Liver (tissue), 9 donors: ENCODE measurements around the gene ENAH. TPM values are rescaled to one million over a fixed set of nuclear protein-coding genes. Genes with fewer than 3 reads are reported as not detected.

ENCODE experiments used
- DNase-seq: peaks from one replicate; pipeline ENCODE4 v3.0.0-alpha.2; 2017; ENCODE audit warnings: low spot score
- H3K27ac ChIP-seq, 2 donors: one replicate each; pipeline ENCODE4 v1.7.0; 2013; ENCODE audit warnings: inconsistent platforms in 2 of 2, low read length in 2 of 2, control low read depth in 1 of 2, low read depth in 1 of 2, mild to moderate bottlenecking in 1 of 2
- H3K27me3 ChIP-seq, 4 donors: one replicate each; pipeline versions ENCODE4 v1.6.1 to v1.7.0; 2013; ENCODE audit warnings: low read length in 3 of 4, inconsistent platforms in 1 of 4, mild to moderate bottlenecking in 1 of 4, moderate library complexity in 1 of 4; ENCODE audit not compliant: control insufficient read depth in 4 of 4, insufficient read depth in 4 of 4
- H3K36me3 ChIP-seq, 4 donors: one replicate each; pipeline versions ENCODE4 v1.6.1 to v1.7.0; 2013; ENCODE audit warnings: low read length in 3 of 4, mild to moderate bottlenecking in 3 of 4, low read depth in 1 of 4, moderate library complexity in 1 of 4; ENCODE audit not compliant: control insufficient read depth in 4 of 4, insufficient read depth in 3 of 4
- H3K4me1 ChIP-seq, 4 donors: one replicate each; pipeline versions ENCODE4 v1.6.1 to v1.7.0; 2013; ENCODE audit warnings: low read length in 3 of 4, mild to moderate bottlenecking in 3 of 4, moderate library complexity in 1 of 4; ENCODE audit not compliant: control insufficient read depth in 4 of 4, insufficient read depth in 4 of 4
- H3K4me3 ChIP-seq, 3 donors: one replicate each; pipeline versions ENCODE4 v1.6.1 to v1.7.0; 2013; ENCODE audit warnings: low read length in 3 of 3, control low read depth in 1 of 3, low read depth in 1 of 3, mild to moderate bottlenecking in 1 of 3
- H3K9ac ChIP-seq, 2 donors: one replicate each; pipeline ENCODE4 v1.7.0; 2013; ENCODE audit warnings: low read length in 2 of 2, mild to moderate bottlenecking in 2 of 2, moderate library complexity in 2 of 2, control low read depth in 1 of 2, low read depth in 1 of 2
- H3K9me3 ChIP-seq, 4 donors: one replicate each; pipeline versions ENCODE4 v1.6.1 to v1.7.0; 2013; ENCODE audit warnings: low read length in 3 of 4; ENCODE audit not compliant: control insufficient read depth in 4 of 4
- EGR1 ChIP-seq, 2 donors: IDR thresholded peaks; 2 replicates each; pipeline ENCODE4 v1.6.1; 2016 to 2018; ENCODE audit warnings: antibody characterized with exemption in 2 of 2, low read depth in 2 of 2
- FOXA1 ChIP-seq: IDR thresholded peaks from 2 replicates; pipeline ENCODE4 v1.6.1; 2016; ENCODE audit warnings: antibody characterized with exemption
- FOXA2 ChIP-seq: IDR thresholded peaks from 2 replicates; pipeline ENCODE4 v1.6.1; 2016; ENCODE audit warnings: antibody characterized with exemption
- GABPA ChIP-seq, 2 donors: IDR thresholded peaks in 1 of 2; conservative IDR thresholded peaks in 1 of 2; 2 replicates each; pipeline ENCODE4 v1.6.1; 2016; ENCODE audit warnings: antibody characterized with exemption in 2 of 2, mild to moderate bottlenecking in 1 of 2, moderate library complexity in 1 of 2
- HNF4A ChIP-seq, 2 donors: conservative IDR thresholded peaks; 2 replicates each; pipeline ENCODE4 v1.6.1; 2016; ENCODE audit warnings: antibody characterized with exemption in 2 of 2, mild to moderate bottlenecking in 2 of 2
- HNF4G ChIP-seq: IDR thresholded peaks from 2 replicates; pipeline ENCODE4 v1.6.1; 2016; ENCODE audit warnings: antibody characterized with exemption
- JUND ChIP-seq, 2 donors: IDR thresholded peaks; 2 replicates each; pipeline ENCODE4 v1.6.1; 2016; ENCODE audit warnings: antibody characterized with exemption in 2 of 2
- NR2F2 ChIP-seq: IDR thresholded peaks from 2 replicates; pipeline ENCODE4 v1.6.1; 2016; ENCODE audit warnings: antibody characterized with exemption
- RAD21 ChIP-seq, 2 donors: IDR thresholded peaks; 2 replicates each; pipeline ENCODE4 v1.6.1; 2016; ENCODE audit warnings: antibody characterized with exemption in 2 of 2, mild to moderate bottlenecking in 2 of 2
- RXRA ChIP-seq, 2 donors: IDR thresholded peaks; 2 replicates each; pipeline ENCODE4 v1.6.1; 2017 to 2018; ENCODE audit warnings: antibody characterized with exemption in 2 of 2, mild to moderate bottlenecking in 1 of 2
- SP1 ChIP-seq: IDR thresholded peaks from 2 replicates; pipeline ENCODE4 v1.6.1; 2018; ENCODE audit warnings: antibody characterized with exemption, mild to moderate bottlenecking
- YY1 ChIP-seq: IDR thresholded peaks from 2 replicates; pipeline ENCODE4 v1.6.1; 2016; ENCODE audit warnings: antibody characterized with exemption, mild to moderate bottlenecking
- WGBS: extraction: QIAGEN DNeasy Blood & Tissue Kit; methylation state at CpG from one replicate; pipeline ENCODE4 v1.1.7; 2013; 5-methylcytosine and 5-hydroxymethylcytosine counted together
- polyA plus RNA-seq, 2 donors: library from polyadenylated mRNA; stranded (reverse) in 1 of 2; unstranded in 1 of 2; fragments of 200-250 nt in 1 of 2; fragments of >200 nt in 1 of 2; fragmentation: Nextera tagmentation in 1 of 2; extraction: Ambion mirVana in 1 of 2; gene quantifications; one replicate each; pipeline versions ENCODE4 v1.2.1 to v1.2.3, GENCODE V29; 2013 to 2015
- total RNA-seq, 2 donors: library from RNA; depleted of rRNA; stranded (reverse); fragments of >200 nt; gene quantifications; one replicate each; pipeline ENCODE4 v1.2.3, GENCODE V29; 2014
- TF ChIP-seq, protein P1 (sequence below): fragments of 150-350 bp; IDR thresholded peaks from 2 replicates; pipeline ENCODE4 v1.5.1; 2017; ENCODE audit warnings: improper control_type of control experiment, low read depth, low read length; ENCODE audit not compliant: missing input control
- TF ChIP-seq, protein P2 (sequence below): IDR thresholded peaks from 2 replicates; pipeline ENCODE4 v1.6.1; 2016; ENCODE audit warnings: antibody characterized with exemption, mild to moderate bottlenecking
- TF ChIP-seq, protein P3 (sequence below): IDR thresholded peaks from 2 replicates; pipeline ENCODE4 v1.6.1; 2016; ENCODE audit warnings: antibody characterized with exemption
- TF ChIP-seq, protein P4 (sequence below): IDR thresholded peaks from 2 replicates; pipeline ENCODE4 v1.6.1; 2016; ENCODE audit warnings: antibody characterized with exemption
- donor health status: healthy.
- donor health status: healthy.
- donor health status: healthy.
- donor health status: healthy.
- donor health status: healthy.

Gene ENAH
- total and polyA plus RNA-seq, 4 donors: 2.8 to 8.4 (median 4.5) TPM

DNA sequence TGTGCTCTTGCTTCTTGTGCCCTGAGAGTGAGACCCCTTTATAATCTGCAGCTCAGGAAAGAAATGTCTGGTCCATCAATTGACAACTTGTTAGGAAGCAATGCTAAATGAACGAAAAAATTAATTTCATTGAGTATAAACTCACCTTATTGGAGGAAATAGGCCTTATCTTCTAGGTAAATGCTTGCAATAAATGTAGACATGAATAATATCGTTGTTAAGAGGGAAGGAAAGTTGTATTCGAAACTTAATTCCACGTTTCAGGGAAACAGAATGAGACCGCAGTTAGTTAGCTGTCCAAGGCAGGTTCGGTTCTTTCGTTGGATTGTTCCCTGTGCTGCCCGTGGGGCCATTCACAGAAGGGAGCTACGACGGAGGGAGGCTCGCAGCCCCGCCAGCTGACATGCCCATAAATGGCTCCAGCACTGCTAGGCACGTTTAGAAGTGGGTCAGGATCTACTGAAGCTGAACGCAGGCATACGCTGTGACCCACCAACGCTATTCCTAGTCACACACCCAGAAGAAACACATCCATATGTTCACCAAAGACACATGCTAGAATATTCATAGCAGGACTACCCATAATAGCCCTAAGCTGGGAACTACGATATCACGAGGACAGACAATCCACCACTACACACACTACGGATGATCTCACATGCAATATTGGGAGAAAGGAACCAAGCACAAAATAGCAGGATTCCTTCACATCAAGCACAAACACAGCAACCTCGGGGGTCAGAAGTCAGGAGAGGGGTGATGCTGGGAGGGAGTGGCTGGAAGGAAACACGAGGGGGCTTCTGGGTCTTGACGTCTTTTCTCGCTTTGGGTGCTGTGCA, 168.9 kb downstream of the ENAH start:
- Histone ChIP-seq H3K27ac (no peak overlapping the region), H3K36me3 (no peaks in the 10 kb centered on the region), H3K4me3 (no peak overlapping the region), H3K9me3 (no peaks in the 10 kb centered on the region), H3K27me3 (no peaks in the 10 kb centered on the region), H3K9ac (no peak overlapping the region), H3K4me1 (no peaks in the 10 kb centered on the region)
- WGBS: 83% methylated on average over 23 of the region's 23 CpGs
- no peak for DNase-seq
- TF ChIP-seq GABPA (IDR thresholded peaks at IDR 0.05 in 1 of 2, conservative IDR thresholded peaks at IDR 0.05 in 1 of 2) (no peak), SP1 (no peak), FOXA1 (no peak), FOXA2 (no peak), RAD21 (IDR thresholded peaks at IDR 0.05) (no peak), HNF4G (no peak), NR2F2 (no peak), EGR1 (IDR thresholded peaks at IDR 0.05; ENCODE audit: low read depth in 2 of 2) (no peak), YY1 (no peak), JUND (IDR thresholded peaks at IDR 0.05) (no peak), RXRA (IDR thresholded peaks at IDR 0.05) (no peak)
- TF ChIP-seq, protein P1, sequence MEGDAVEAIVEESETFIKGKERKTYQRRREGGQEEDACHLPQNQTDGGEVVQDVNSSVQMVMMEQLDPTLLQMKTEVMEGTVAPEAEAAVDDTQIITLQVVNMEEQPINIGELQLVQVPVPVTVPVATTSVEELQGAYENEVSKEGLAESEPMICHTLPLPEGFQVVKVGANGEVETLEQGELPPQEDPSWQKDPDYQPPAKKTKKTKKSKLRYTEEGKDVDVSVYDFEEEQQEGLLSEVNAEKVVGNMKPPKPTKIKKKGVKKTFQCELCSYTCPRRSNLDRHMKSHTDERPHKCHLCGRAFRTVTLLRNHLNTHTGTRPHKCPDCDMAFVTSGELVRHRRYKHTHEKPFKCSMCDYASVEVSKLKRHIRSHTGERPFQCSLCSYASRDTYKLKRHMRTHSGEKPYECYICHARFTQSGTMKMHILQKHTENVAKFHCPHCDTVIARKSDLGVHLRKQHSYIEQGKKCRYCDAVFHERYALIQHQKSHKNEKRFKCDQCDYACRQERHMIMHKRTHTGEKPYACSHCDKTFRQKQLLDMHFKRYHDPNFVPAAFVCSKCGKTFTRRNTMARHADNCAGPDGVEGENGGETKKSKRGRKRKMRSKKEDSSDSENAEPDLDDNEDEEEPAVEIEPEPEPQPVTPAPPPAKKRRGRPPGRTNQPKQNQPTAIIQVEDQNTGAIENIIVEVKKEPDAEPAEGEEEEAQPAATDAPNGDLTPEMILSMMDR: no peak
- TF ChIP-seq, protein P2, sequence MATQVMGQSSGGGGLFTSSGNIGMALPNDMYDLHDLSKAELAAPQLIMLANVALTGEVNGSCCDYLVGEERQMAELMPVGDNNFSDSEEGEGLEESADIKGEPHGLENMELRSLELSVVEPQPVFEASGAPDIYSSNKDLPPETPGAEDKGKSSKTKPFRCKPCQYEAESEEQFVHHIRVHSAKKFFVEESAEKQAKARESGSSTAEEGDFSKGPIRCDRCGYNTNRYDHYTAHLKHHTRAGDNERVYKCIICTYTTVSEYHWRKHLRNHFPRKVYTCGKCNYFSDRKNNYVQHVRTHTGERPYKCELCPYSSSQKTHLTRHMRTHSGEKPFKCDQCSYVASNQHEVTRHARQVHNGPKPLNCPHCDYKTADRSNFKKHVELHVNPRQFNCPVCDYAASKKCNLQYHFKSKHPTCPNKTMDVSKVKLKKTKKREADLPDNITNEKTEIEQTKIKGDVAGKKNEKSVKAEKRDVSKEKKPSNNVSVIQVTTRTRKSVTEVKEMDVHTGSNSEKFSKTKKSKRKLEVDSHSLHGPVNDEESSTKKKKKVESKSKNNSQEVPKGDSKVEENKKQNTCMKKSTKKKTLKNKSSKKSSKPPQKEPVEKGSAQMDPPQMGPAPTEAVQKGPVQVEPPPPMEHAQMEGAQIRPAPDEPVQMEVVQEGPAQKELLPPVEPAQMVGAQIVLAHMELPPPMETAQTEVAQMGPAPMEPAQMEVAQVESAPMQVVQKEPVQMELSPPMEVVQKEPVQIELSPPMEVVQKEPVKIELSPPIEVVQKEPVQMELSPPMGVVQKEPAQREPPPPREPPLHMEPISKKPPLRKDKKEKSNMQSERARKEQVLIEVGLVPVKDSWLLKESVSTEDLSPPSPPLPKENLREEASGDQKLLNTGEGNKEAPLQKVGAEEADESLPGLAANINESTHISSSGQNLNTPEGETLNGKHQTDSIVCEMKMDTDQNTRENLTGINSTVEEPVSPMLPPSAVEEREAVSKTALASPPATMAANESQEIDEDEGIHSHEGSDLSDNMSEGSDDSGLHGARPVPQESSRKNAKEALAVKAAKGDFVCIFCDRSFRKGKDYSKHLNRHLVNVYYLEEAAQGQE: no peak
- TF ChIP-seq, protein P3, sequence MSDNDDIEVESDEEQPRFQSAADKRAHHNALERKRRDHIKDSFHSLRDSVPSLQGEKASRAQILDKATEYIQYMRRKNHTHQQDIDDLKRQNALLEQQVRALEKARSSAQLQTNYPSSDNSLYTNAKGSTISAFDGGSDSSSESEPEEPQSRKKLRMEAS: no peak
- TF ChIP-seq, protein P4, sequence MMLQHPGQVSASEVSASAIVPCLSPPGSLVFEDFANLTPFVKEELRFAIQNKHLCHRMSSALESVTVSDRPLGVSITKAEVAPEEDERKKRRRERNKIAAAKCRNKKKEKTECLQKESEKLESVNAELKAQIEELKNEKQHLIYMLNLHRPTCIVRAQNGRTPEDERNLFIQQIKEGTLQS: no peak

GRCh38 chr1:225482421-225482950, 170.4 kb downstream of the ENAH start:
- H3K4me1 ChIP-seq: no peaks in the 10 kb centered on the region
- no peaks in the 10 kb centered on the region for H3K9me3 ChIP-seq
- DNase-seq: no peak
- H3K36me3 ChIP-seq: no peaks in the 10 kb centered on the region
- 68% methylated on average over 10 of the region's 10 CpGs for WGBS
- TF ChIP-seq, protein P4: no peak
- no peak for TF ChIP-seq GABPA (IDR thresholded peaks at IDR 0.05 in 1 of 2, conservative IDR thresholded peaks at IDR 0.05 in 1 of 2)
- TF ChIP-seq, protein P1: no peak
- TF ChIP-seq, protein P2: no peak
- no peak for TF ChIP-seq HNF4A (conservative IDR thresholded peaks at IDR 0.05)
- no peak overlapping the region for H3K4me3 ChIP-seq
- no peaks in the 10 kb centered on the region for H3K27me3 ChIP-seq
- H3K27ac ChIP-seq: no peak overlapping the region
- no peak overlapping the region for H3K9ac ChIP-seq
